WTC11 (cell line): ENCODE measurements around the gene VAT1. TPM values are rescaled to one million over a fixed set of nuclear protein-coding genes. Genes with fewer than 3 reads are reported as not detected.

Experiments used
- ATAC-seq: fragments of 200-7000 bp; cut with Tn5 transposase; 2 replicates; pipeline ENCODE4 v1.10.0; 2021; ENCODE audit warnings: mild to moderate bottlenecking, moderate library complexity
- CTCF ChIA-PET: fragments of 300-600 bp; sonication (Branson Sonifier 250); formaldehyde crosslinking; loops from one replicate; lab custom pipeline; 2021; ENCODE audit warnings: antibody characterized with exemption; lab: Charles Lee
- POLR2A ChIA-PET: fragments of 350-600 bp; sonication (Branson Sonifier 250); formaldehyde crosslinking; loops from one replicate; lab custom pipeline; 2021; ENCODE audit warnings: antibody characterized with exemption; lab: Charles Lee
- DNase-seq: peaks from one replicate; pipeline ENCODE4 v3.0.0; 2021; ENCODE audit warnings: low spot score
- H3K27ac Mint-ChIP-seq: 2 replicates; pipeline ENCODE4 v1.8.0; 2021; ENCODE audit warnings: mixed read lengths
- H3K27me3 Mint-ChIP-seq: 2 replicates; pipeline ENCODE4 v1.8.0; 2021; ENCODE audit warnings: low read depth, mild to moderate bottlenecking, moderate library complexity, mixed read lengths
- H3K36me3 Mint-ChIP-seq: 2 replicates; pipeline ENCODE4 v1.8.0; 2021; ENCODE audit warnings: mixed read lengths
- H3K4me1 Mint-ChIP-seq: 2 replicates; pipeline ENCODE4 v1.8.0; 2022; ENCODE audit warnings: mixed read lengths
- H3K4me3 Mint-ChIP-seq: 2 replicates; pipeline ENCODE4 v1.8.0; 2021; ENCODE audit warnings: mild to moderate bottlenecking, moderate library complexity, mixed read lengths
- H3K9me3 Mint-ChIP-seq: 2 replicates; pipeline ENCODE4 v1.8.0; 2021; ENCODE audit warnings: mixed read lengths
- ATF1 ChIP-seq: sonication (generic); formaldehyde crosslinking; IDR thresholded peaks from 2 replicates; pipeline ENCODE4 v1.8.1; 2023; ENCODE audit warnings: mild to moderate bottlenecking, moderate library complexity, missing genetic modification reagents
- CREM ChIP-seq: sonication (generic); formaldehyde crosslinking; IDR thresholded peaks from 2 replicates; pipeline ENCODE4 v1.8.1; 2022; ENCODE audit warnings: mild to moderate bottlenecking, missing genetic modification reagents, moderate library complexity
- EMX1 ChIP-seq: fragments of 250-450 bp; sonication (Bioruptor Pico); IDR thresholded peaks from 2 replicates; pipeline ENCODE4 v1.8.0; 2021; ENCODE audit warnings: mild to moderate bottlenecking
- ERG ChIP-seq: fragments of 250-450 bp; sonication (Bioruptor Pico); IDR thresholded peaks from 2 replicates; pipeline ENCODE4 v1.8.0; 2021; ENCODE audit warnings: mild to moderate bottlenecking
- ETV6 ChIP-seq: sonication (generic); formaldehyde crosslinking; IDR thresholded peaks from 2 replicates; pipeline ENCODE4 v1.8.1; 2022; ENCODE audit warnings: mild to moderate bottlenecking, missing genetic modification reagents
- FOXK1 ChIP-seq: sonication (generic); formaldehyde crosslinking; IDR thresholded peaks from 2 replicates; pipeline ENCODE4 v1.8.0; 2022; ENCODE audit warnings: mild to moderate bottlenecking, moderate library complexity, missing genetic modification reagents
- FOXP1 ChIP-seq: sonication (generic); formaldehyde crosslinking; IDR thresholded peaks from 2 replicates; pipeline ENCODE4 v1.8.0; 2022; ENCODE audit warnings: missing genetic modification reagents, mild to moderate bottlenecking, moderate library complexity, borderline replicate concordance
- HMGA2 ChIP-seq: fragments of 250-450 bp; sonication (Bioruptor Pico); IDR thresholded peaks from 2 replicates; pipeline ENCODE4 v1.4.0; 2021; ENCODE audit warnings: mild to moderate bottlenecking, moderate library complexity
- IRF2 ChIP-seq: sonication (generic); formaldehyde crosslinking; IDR thresholded peaks from 2 replicates; pipeline ENCODE4 v1.8.0; 2022; ENCODE audit warnings: low read depth, missing genetic modification reagents, borderline replicate concordance
- KAT7 ChIP-seq: sonication (generic); formaldehyde crosslinking; IDR thresholded peaks from 2 replicates; pipeline ENCODE4 v1.8.1; 2023; ENCODE audit warnings: missing genetic modification reagents, mild to moderate bottlenecking, borderline replicate concordance
- MXD4 ChIP-seq: fragments of 250-450 bp; sonication (Bioruptor Pico); IDR thresholded peaks from 2 replicates; pipeline ENCODE4 v1.8.0; 2021; ENCODE audit warnings: mild to moderate bottlenecking, moderate library complexity, borderline replicate concordance
- MYBL2 ChIP-seq: sonication (generic); formaldehyde crosslinking; IDR thresholded peaks from 2 replicates; pipeline ENCODE4 v1.8.1; 2023; ENCODE audit warnings: mild to moderate bottlenecking, moderate library complexity, missing genetic modification reagents
- NR3C1 ChIP-seq: sonication (generic); formaldehyde crosslinking; conservative IDR thresholded peaks from 2 replicates; pipeline ENCODE4 v1.8.1; 2023; ENCODE audit warnings: low read depth, mild to moderate bottlenecking, missing genetic modification reagents
- RELA ChIP-seq: sonication (generic); formaldehyde crosslinking; IDR thresholded peaks from 2 replicates; pipeline ENCODE4 v1.8.1; 2022; ENCODE audit warnings: missing genetic modification reagents, mild to moderate bottlenecking, borderline replicate concordance
- RORB ChIP-seq: fragments of 250-450 bp; sonication (Bioruptor Pico); IDR thresholded peaks from 2 replicates; pipeline ENCODE4 v1.9.0; 2021; ENCODE audit warnings: mild to moderate bottlenecking
- TEAD1 ChIP-seq: sonication (generic); formaldehyde crosslinking; IDR thresholded peaks from 2 replicates; pipeline ENCODE4 v1.8.0; 2022; ENCODE audit warnings: mild to moderate bottlenecking, missing genetic modification reagents
- ZBTB21 ChIP-seq: sonication (generic); formaldehyde crosslinking; IDR thresholded peaks from 2 replicates; pipeline ENCODE4 v1.8.1; 2023; ENCODE audit warnings: mild to moderate bottlenecking, missing genetic modification reagents, borderline replicate concordance
- ZNF219 ChIP-seq: sonication (generic); formaldehyde crosslinking; IDR thresholded peaks from 2 replicates; pipeline ENCODE4 v1.8.0; 2023; ENCODE audit warnings: missing genetic modification reagents, mild to moderate bottlenecking, borderline replicate concordance
- ZNF423 ChIP-seq: fragments of 250-450 bp; sonication (Bioruptor Pico); IDR thresholded peaks from 2 replicates; pipeline ENCODE4 v2.1.2; 2022; ENCODE audit warnings: mild to moderate bottlenecking, moderate library complexity
- total RNA-seq: library from RNA; stranded (reverse); gene quantifications from 3 replicates; pipeline ENCODE4 v1.2.3, GENCODE V29; 2021
- TF ChIP-seq, protein P1 (sequence below): sonication (generic); formaldehyde crosslinking; IDR thresholded peaks from 2 replicates; pipeline ENCODE4 v1.8.0; 2022; ENCODE audit warnings: missing genetic modification reagents
- TF ChIP-seq, protein P2 (sequence below): sonication (generic); formaldehyde crosslinking; IDR thresholded peaks from 2 replicates; pipeline ENCODE4 v1.8.1; 2022; ENCODE audit warnings: low read depth, missing genetic modification reagents, borderline replicate concordance
- TF ChIP-seq, protein P3 (sequence below): sonication (generic); formaldehyde crosslinking; IDR thresholded peaks from 2 replicates; pipeline ENCODE4 v1.8.0; 2023; ENCODE audit warnings: mild to moderate bottlenecking, missing genetic modification reagents

The VAT1 gene
- total RNA-seq, 1 experiment from 2014 or later, result 298 TPM

- Mint-ChIP-seq H3K27ac (no peak overlapping the region), H3K27me3 (peaks cover 3% of the 10 kb centered on the region; the same call in 1 of the 2 replicates), H3K36me3 (peaks cover 9% of the 10 kb centered on the region)
- DNase-seq, result no peak
- peak; percentile 2 for ATAC-seq
- POLR2A ChIA-PET, result interaction anchor here (0.8 to 0.9 kb wide), 2 partner anchors 11 to 291 kb away, joined by 3 read pairs; no protein-coding TSS in a partner anchor
- TF ChIP-seq, protein P1, sequence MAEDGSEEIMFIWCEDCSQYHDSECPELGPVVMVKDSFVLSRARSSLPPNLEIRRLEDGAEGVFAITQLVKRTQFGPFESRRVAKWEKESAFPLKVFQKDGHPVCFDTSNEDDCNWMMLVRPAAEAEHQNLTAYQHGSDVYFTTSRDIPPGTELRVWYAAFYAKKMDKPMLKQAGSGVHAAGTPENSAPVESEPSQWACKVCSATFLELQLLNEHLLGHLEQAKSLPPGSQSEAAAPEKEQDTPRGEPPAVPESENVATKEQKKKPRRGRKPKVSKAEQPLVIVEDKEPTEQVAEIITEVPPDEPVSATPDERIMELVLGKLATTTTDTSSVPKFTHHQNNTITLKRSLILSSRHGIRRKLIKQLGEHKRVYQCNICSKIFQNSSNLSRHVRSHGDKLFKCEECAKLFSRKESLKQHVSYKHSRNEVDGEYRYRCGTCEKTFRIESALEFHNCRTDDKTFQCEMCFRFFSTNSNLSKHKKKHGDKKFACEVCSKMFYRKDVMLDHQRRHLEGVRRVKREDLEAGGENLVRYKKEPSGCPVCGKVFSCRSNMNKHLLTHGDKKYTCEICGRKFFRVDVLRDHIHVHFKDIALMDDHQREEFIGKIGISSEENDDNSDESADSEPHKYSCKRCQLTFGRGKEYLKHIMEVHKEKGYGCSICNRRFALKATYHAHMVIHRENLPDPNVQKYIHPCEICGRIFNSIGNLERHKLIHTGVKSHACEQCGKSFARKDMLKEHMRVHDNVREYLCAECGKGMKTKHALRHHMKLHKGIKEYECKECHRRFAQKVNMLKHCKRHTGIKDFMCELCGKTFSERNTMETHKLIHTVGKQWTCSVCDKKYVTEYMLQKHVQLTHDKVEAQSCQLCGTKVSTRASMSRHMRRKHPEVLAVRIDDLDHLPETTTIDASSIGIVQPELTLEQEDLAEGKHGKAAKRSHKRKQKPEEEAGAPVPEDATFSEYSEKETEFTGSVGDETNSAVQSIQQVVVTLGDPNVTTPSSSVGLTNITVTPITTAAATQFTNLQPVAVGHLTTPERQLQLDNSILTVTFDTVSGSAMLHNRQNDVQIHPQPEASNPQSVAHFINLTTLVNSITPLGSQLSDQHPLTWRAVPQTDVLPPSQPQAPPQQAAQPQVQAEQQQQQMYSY (CRISPR knock-in tag), result no peak
- TF ChIP-seq ETV6 (CRISPR knock-in tag) (no peak), IRF2 (CRISPR knock-in tag) (0 out of 2 replicates have a peak, but pooled peaks have one; percentile 57)
- TF ChIP-seq, all 79 proteins: peak for 1
- CTCF ChIA-PET, result interaction anchor here (1.6 to 3.0 kb wide), 4 partner anchors 16 to 187 kb away, joined by 9 to 45 read pairs (median 20); partner anchors contain the start of genes RPL27 and TMEM106A
- peak overlapping the region; percentile 85 for H3K4me3 Mint-ChIP-seq
- H3K4me1 Mint-ChIP-seq, result peaks cover 44% of the 10 kb centered on the region
- no peaks in the 10 kb centered on the region for H3K9me3 Mint-ChIP-seq
Measured at GRCh38 chr17:43025290-43025657, 3.1 kb upstream of the VAT1 start.

DNA sequence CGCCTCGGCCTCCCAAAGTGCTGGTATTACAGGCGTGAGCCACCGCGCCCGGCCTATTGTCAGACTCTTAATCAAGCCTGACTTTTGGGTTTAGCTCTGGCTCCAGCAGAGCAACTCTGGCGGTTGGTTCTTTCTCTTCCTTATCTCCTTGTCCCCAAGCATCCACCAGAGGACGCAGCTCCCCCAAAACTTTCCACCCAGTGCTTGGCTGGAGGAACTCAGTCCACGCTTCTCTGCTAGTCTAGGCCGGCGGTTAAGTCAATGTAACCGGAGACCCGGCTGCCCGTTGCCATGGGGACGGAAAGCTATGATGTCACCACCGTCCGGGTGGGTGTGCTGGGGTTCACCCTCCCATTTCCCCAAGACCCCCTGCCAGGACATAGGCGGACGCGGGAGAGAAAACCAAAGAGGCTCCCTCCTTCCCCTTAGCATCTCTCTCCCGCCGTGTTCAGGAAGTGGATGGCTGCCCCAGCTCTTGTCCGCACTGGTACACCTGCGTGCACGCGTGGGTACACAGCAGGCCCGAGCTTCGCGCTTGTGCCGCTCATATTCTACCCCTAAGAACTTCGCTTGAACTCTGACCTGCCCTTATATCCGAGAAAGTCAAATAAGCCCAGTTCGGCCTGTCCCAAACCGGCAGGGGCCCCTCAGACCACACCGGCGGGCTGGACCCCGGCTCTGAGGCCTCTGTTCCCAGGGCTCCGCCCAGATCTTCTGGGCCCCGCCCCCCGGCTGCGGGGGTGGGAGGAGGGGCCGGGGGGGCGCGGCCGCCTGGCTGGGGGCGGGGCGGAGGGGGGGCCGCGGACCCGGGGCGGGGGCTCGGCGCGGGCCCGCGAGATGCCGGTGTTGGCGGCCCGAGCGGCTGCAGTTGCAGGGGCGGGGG lies 2.5 kb upstream of the VAT1 start, which contains the start of gene RND2:
Gene RND2, plus strand, starts transcription at position 825 of the 883 bp plus-strand sequence. CDS start 117 bp downstream, outside the sequence.
- H3K4me1 Mint-ChIP-seq, result peaks cover 48% of the 10 kb centered on the region
- peak within 1 kb of the TSS; percentile 94 for H3K27ac Mint-ChIP-seq
- H3K27me3 Mint-ChIP-seq, result peaks cover 3% of the 10 kb centered on the region; the same call in 1 of the 2 replicates
- H3K36me3 Mint-ChIP-seq, result peaks cover 9% of the 10 kb centered on the region
- H3K4me3 Mint-ChIP-seq, result peak within 1 kb of the TSS; percentile 85
- DNase-seq (peak; percentile 94), ATAC-seq (peak; percentile 65)
- no peaks in the 10 kb centered on the region for H3K9me3 Mint-ChIP-seq
- POLR2A ChIA-PET, result interaction anchor here (0.6 to 1.8 kb wide), 7 partner anchors 18 to 343 kb away, joined by 3 to 13 read pairs (median 4); partner anchors contain the start of genes BRCA1 and RPL27
- CTCF ChIA-PET, result interaction anchor here (0.5 to 3.0 kb wide), 31 partner anchors 11 to 1149 kb away, joined by 3 to 45 read pairs (median 6); partner anchors contain the start of genes BECN1, BRCA1, IFI35 and NBR1
- peak; percentile 52; the same call in 1 of the 2 replicates for TF ChIP-seq ZNF423
- TF ChIP-seq ATF1 (CRISPR knock-in tag), result no peak
- peak; percentile 76 for TF ChIP-seq TEAD1
- TF ChIP-seq KAT7, result 0 out of 2 replicates have a peak, but pooled peaks have one; percentile 33
- no peak for TF ChIP-seq NR3C1 (CRISPR knock-in tag)
- TF ChIP-seq, protein P2, sequence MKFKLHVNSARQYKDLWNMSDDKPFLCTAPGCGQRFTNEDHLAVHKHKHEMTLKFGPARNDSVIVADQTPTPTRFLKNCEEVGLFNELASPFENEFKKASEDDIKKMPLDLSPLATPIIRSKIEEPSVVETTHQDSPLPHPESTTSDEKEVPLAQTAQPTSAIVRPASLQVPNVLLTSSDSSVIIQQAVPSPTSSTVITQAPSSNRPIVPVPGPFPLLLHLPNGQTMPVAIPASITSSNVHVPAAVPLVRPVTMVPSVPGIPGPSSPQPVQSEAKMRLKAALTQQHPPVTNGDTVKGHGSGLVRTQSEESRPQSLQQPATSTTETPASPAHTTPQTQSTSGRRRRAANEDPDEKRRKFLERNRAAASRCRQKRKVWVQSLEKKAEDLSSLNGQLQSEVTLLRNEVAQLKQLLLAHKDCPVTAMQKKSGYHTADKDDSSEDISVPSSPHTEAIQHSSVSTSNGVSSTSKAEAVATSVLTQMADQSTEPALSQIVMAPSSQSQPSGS (CRISPR knock-in tag), result 0 out of 2 replicates have a peak, but pooled peaks have one; percentile 42
- TF ChIP-seq CREM (CRISPR knock-in tag), result no peak
- no peak for TF ChIP-seq ZNF219 (CRISPR knock-in tag)
- TF ChIP-seq MYBL2, result no peak
- no peak for TF ChIP-seq ERG (CRISPR knock-in tag)
- TF ChIP-seq MXD4, result no peak
- TF ChIP-seq IRF2 (CRISPR knock-in tag), result no peak
- TF ChIP-seq EMX1, result no peak
- no peak for TF ChIP-seq RORB
- no peak for TF ChIP-seq FOXK1 (CRISPR knock-in tag)
- no peak for TF ChIP-seq RELA (CRISPR knock-in tag)
- TF ChIP-seq, protein P3, sequence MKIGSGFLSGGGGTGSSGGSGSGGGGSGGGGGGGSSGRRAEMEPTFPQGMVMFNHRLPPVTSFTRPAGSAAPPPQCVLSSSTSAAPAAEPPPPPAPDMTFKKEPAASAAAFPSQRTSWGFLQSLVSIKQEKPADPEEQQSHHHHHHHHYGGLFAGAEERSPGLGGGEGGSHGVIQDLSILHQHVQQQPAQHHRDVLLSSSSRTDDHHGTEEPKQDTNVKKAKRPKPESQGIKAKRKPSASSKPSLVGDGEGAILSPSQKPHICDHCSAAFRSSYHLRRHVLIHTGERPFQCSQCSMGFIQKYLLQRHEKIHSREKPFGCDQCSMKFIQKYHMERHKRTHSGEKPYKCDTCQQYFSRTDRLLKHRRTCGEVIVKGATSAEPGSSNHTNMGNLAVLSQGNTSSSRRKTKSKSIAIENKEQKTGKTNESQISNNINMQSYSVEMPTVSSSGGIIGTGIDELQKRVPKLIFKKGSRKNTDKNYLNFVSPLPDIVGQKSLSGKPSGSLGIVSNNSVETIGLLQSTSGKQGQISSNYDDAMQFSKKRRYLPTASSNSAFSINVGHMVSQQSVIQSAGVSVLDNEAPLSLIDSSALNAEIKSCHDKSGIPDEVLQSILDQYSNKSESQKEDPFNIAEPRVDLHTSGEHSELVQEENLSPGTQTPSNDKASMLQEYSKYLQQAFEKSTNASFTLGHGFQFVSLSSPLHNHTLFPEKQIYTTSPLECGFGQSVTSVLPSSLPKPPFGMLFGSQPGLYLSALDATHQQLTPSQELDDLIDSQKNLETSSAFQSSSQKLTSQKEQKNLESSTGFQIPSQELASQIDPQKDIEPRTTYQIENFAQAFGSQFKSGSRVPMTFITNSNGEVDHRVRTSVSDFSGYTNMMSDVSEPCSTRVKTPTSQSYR (CRISPR knock-in tag), result no peak
- no peak for TF ChIP-seq FOXP1 (CRISPR knock-in tag)
- TF ChIP-seq ZBTB21, result no peak; the same call in 1 of the 2 replicates
- 0 out of 2 replicates have a peak, but pooled peaks have one; percentile 14 for TF ChIP-seq HMGA2 (CRISPR knock-in tag)
